Naive thymus-derived CD8-positive, alpha-beta T cell (primary cell): Measurements from ENCODE around the gene MDM1. TPM values are rescaled to one million over a fixed set of nuclear protein-coding genes. Genes with fewer than 3 reads are reported as not detected.

Source experiments
- ATAC-seq, 2 donors: fragments of 150-1000 bp; cut with Tn5 transposase in 1 of 2; sonication (Bioruptor Pico), chemical (Tn5 transposase) in 1 of 2; 1 replicate in 1 of 2; 2 replicates in 1 of 2; pipeline ENCODE4 v1.10.0; 2021; ENCODE audit warnings: mild to moderate bottlenecking in 2 of 2, moderate library complexity in 2 of 2
- POLR2A ChIA-PET: fragments of 350-600 bp; sonication (Branson Sonifier 250); formaldehyde crosslinking; loops from one replicate; lab custom pipeline; 2021; ENCODE audit warnings: antibody characterized with exemption; lab: Charles Lee
- DNase-seq, 10 donors: peaks; one replicate each; pipeline versions ENCODE4 v3.0.0 to v3.0.0-alpha.2; 2020 to 2022
- H3K27ac Mint-ChIP-seq, 10 donors: one replicate each; pipeline ENCODE4 v1.8.0; 2020 to 2022; ENCODE audit warnings: mild to moderate bottlenecking in 10 of 10, mixed read lengths in 10 of 10, moderate library complexity in 4 of 10, inconsistent platforms in 1 of 10
- H3K27me3 Mint-ChIP-seq, 5 donors: one replicate each; pipeline ENCODE4 v1.8.0; 2021 to 2022; ENCODE audit warnings: mixed read lengths in 5 of 5
- H3K36me3 Mint-ChIP-seq, 3 donors: one replicate each; pipeline ENCODE4 v1.8.0; 2020 to 2022; ENCODE audit warnings: mixed read lengths in 3 of 3, mild to moderate bottlenecking in 2 of 3, inconsistent platforms in 1 of 3
- H3K4me1 Mint-ChIP-seq, 4 donors: one replicate each; pipeline ENCODE4 v1.8.0; 2021 to 2022; ENCODE audit warnings: mixed read lengths in 4 of 4
- H3K4me3 Mint-ChIP-seq, 10 donors: one replicate each; pipeline ENCODE4 v1.8.0; 2020 to 2022; ENCODE audit warnings: mild to moderate bottlenecking in 10 of 10, mixed read lengths in 10 of 10, moderate library complexity in 6 of 10, inconsistent platforms in 1 of 10
- H3K9me3 Mint-ChIP-seq, 9 donors: one replicate each; pipeline ENCODE4 v1.8.0; 2020 to 2022; ENCODE audit warnings: mixed read lengths in 9 of 9, mild to moderate bottlenecking in 3 of 9, inconsistent platforms in 1 of 9, moderate library complexity in 1 of 9
- polyA plus RNA-seq, 3 donors: library from polyadenylated mRNA; unstranded; fragments of 300-500 nt; fragmentation: Illumina TruSeq; gene quantifications; one replicate each; pipeline ENCODE4 v1.2.3, GENCODE V29; 2021
- total RNA-seq, 8 experiments: library from RNA in 2 of 8; stranded (reverse) in 2 of 8; gene quantifications; one replicate each; pipeline ENCODE4 v1.2.3 and lab custom pipeline; 2021 to 2026

MDM1 gene
- total and polyA plus RNA-seq, 5 experiments from 2014 or later = 16.2 to 34.6 (median 20.8) TPM

GRCh38 chr12:68264158-68264855 lies 67.9 kb downstream of the MDM1 start:
- no peak for ATAC-seq
- Mint-ChIP-seq H3K27ac (no peak overlapping the region), H3K4me3 (no peak overlapping the region), H3K27me3 (peaks cover 0 to 6% (median 4%) of the 10 kb centered on the region in 5 donors), H3K9me3 (peaks cover 0 to 2% (median 0%) of the 10 kb centered on the region in 9 donors), H3K36me3 (no peaks in the 10 kb centered on the region), H3K4me1 (peaks cover 5 to 20% (median 16%) of the 10 kb centered on the region in 4 donors)
- POLR2A ChIA-PET = no interaction called here
- DNase-seq = no peak

DNA sequence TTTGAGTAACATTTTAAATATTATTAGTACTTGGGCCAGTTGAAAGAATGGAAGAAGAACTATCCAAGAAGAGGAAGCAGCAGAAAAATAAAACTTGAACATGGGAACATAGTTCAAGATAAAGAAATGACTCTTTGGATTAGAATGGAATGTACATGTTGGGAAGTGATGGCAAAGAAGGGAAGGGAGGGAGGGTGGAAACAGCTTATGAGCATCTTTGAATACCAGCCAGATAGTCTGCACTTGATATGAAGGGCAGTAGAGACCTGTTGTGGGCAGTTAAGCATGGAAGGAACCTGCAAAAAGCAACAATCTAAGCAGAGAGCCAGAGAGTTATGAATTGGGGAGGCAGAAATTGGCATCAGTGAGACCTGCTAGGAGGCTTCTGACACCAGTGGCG lies 68.8 kb downstream of the MDM1 start:
- Mint-ChIP-seq H3K27me3 (peaks cover 0 to 6% (median 4%) of the 10 kb centered on the region in 5 donors), H3K4me1 (peaks cover 5 to 24% (median 17%) of the 10 kb centered on the region in 4 donors), H3K27ac (no peak overlapping the region), H3K9me3 (peaks cover 0 to 2% (median 0%) of the 10 kb centered on the region in 9 donors), H3K4me3 (no peak overlapping the region), H3K36me3 (no peaks in the 10 kb centered on the region)
- ATAC-seq = no peak
- no peak for DNase-seq
- POLR2A ChIA-PET = no interaction called here

DNA sequence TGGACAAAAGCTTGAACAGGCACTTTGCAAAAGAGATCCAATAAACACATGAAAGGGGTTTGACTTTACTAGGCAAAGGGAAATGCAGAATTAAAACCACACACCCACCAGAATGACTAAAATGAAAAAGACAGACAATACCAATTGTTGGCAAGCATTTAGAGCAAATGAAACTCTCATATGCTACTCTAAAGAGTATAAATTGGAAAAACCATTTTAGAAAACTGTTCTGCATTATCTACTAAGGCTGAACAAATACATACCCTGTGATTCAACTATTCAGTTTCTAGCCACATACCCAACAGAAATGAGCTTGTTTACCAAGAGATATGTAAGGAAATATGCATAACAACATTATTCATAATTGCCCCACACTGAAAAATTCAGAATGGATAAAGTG lies 70.3 kb downstream of the MDM1 start:
- ATAC-seq = no peak
- no peak overlapping the region for H3K27ac Mint-ChIP-seq
- no peak overlapping the region for H3K4me3 Mint-ChIP-seq
- H3K27me3 Mint-ChIP-seq = peaks cover 0 to 6% (median 5%) of the 10 kb centered on the region in 5 donors
- peaks cover 0 to 2% (median 0%) of the 10 kb centered on the region in 9 donors for H3K9me3 Mint-ChIP-seq
- no peak for DNase-seq
- H3K4me1 Mint-ChIP-seq = peaks cover 5 to 24% (median 17%) of the 10 kb centered on the region in 4 donors
- POLR2A ChIA-PET = no interaction called here
- no peaks in the 10 kb centered on the region for H3K36me3 Mint-ChIP-seq

GRCh38 chr12:68260153-68260552 lies 72.0 kb downstream of the MDM1 start:
- H3K4me1 Mint-ChIP-seq = peaks cover 5 to 24% (median 17%) of the 10 kb centered on the region in 4 donors
- DNase-seq = no peak
- POLR2A ChIA-PET = no interaction called here
- H3K4me3 Mint-ChIP-seq = no peak overlapping the region
- peaks cover 0 to 5% (median 4%) of the 10 kb centered on the region in 5 donors for H3K27me3 Mint-ChIP-seq
- no peak for ATAC-seq
- H3K36me3 Mint-ChIP-seq = no peaks in the 10 kb centered on the region
- peaks cover 0 to 2% (median 0%) of the 10 kb centered on the region in 9 donors for H3K9me3 Mint-ChIP-seq
- no peak overlapping the region for H3K27ac Mint-ChIP-seq

DNA sequence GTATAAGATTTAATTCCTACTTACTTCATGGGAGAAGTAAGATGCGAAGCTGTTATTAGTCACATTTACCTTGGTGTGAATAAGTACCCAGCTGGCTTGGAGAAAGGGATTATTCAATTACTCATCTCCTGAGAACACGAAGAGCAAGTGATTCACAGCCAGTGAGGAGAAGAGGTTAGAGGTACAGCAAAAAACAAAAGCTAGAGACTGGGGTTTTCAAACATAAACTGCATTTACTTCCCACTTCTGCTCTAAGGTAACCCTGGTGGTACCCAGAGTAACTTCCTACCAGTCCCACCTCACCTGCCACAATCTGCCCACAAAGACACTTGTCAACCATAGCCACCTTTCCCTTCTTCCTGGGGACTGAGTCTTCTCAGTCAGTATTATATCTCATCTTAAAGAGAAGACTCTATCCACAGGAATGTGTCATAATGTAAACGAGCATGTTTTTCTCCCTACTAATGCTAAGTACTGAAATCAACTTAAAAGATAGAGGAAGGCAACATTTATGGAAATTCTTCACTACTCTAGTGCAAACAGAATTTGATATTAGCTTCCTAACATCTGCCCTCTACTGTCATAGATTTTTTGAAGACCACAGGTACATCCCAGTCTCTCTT lies 72.7 kb downstream of the MDM1 start:
- Mint-ChIP-seq H3K27me3 (peaks cover 0 to 5% (median 0%) of the 10 kb centered on the region in 5 donors), H3K4me3 (no peak overlapping the region), H3K27ac (peak overlapping the region in 2 of 10 donors; percentile 10 to 40), H3K9me3 (no peaks in the 10 kb centered on the region), H3K4me1 (peaks cover 5 to 24% (median 17%) of the 10 kb centered on the region in 4 donors), H3K36me3 (no peaks in the 10 kb centered on the region)
- DNase-seq (no peak), ATAC-seq (peak in 1 of 2 donors; percentile 47)
- POLR2A ChIA-PET = no interaction called here

GRCh38 chr12:68253504-68253903 lies 78.7 kb downstream of the MDM1 start, which contains the start of gene IL22:
Gene IL22 (minus strand): TSS chr12:68253604. CDS start chr12:68253448, 156 bp downstream.
- Mint-ChIP-seq H3K27ac (no peak within 1 kb of the TSS), H3K9me3 (no peaks in the 10 kb centered on the region), H3K36me3 (no peaks in the 10 kb centered on the region), H3K4me1 (no peaks in the 10 kb centered on the region), H3K27me3 (peaks cover 0 to 16% (median 6%) of the 10 kb centered on the region in 5 donors), H3K4me3 (no peak within 1 kb of the TSS)
- DNase-seq = no peak
- POLR2A ChIA-PET = no interaction called here
- no peak for ATAC-seq

DNA sequence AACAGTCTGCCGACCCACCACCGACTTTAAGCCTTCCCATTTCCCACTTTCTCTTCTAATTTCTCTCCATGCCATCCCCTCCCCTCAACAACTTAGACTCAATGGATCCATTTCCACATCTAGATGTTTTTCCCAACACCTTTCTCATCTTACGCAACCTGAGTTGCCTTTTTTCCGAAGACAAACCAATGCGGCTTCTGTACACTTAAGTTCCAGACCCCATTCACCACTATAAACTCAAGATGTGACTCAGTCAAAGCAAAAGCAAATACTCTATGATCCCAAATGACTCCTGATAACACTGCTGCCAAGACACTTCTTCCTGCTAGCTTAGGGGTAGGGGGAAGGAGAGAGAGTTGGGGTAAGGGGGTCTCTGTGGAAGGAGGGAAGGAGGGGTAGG lies 80.1 kb downstream of the MDM1 start:
- H3K9me3 Mint-ChIP-seq = no peaks in the 10 kb centered on the region
- no peaks in the 10 kb centered on the region for H3K36me3 Mint-ChIP-seq
- H3K4me3 Mint-ChIP-seq = no peak overlapping the region
- H3K4me1 Mint-ChIP-seq = no peaks in the 10 kb centered on the region
- POLR2A ChIA-PET = interaction anchor here (0.6 kb wide), 1 partner anchor 104 kb away, joined by 3 read pairs; no protein-coding TSS in a partner anchor
- no peak overlapping the region for H3K27ac Mint-ChIP-seq
- DNase-seq (no peak), ATAC-seq (no peak)
- peaks cover 0 to 11% (median 6%) of the 10 kb centered on the region in 5 donors for H3K27me3 Mint-ChIP-seq

GRCh38 chr12:68250454-68250853 lies 81.7 kb downstream of the MDM1 start:
- H3K27me3 Mint-ChIP-seq = peaks cover 0 to 11% (median 6%) of the 10 kb centered on the region in 5 donors
- ATAC-seq = no peak
- no peak overlapping the region for H3K4me3 Mint-ChIP-seq
- POLR2A ChIA-PET = no interaction called here
- H3K36me3 Mint-ChIP-seq = no peaks in the 10 kb centered on the region
- H3K4me1 Mint-ChIP-seq = no peaks in the 10 kb centered on the region
- no peaks in the 10 kb centered on the region for H3K9me3 Mint-ChIP-seq
- no peak for DNase-seq
- no peak overlapping the region for H3K27ac Mint-ChIP-seq

DNA sequence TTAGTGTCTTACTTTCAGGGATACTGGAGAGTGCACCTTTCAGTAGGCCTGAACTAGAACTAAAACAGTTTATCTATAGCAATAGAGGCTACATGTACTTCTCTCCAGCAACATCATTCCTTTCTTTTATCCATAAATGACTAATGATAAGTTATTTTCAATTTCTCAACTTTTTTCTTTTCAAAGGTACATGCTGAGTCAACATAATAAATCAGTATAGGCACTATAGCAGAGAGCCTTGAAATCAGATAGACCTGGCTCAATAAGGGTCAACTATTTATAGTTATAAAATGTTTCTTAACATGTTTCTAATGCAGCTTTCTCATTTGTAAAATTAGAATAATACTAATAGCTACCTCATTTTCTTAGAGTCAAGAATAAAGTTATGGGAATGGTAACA lies 84.4 kb downstream of the MDM1 start:
- Mint-ChIP-seq H3K4me3 (no peak overlapping the region), H3K4me1 (no peaks in the 10 kb centered on the region), H3K27me3 (peaks cover 0 to 10% (median 3%) of the 10 kb centered on the region in 5 donors), H3K9me3 (no peaks in the 10 kb centered on the region), H3K36me3 (no peaks in the 10 kb centered on the region), H3K27ac (no peak overlapping the region)
- ATAC-seq = no peak
- no peak for DNase-seq
- POLR2A ChIA-PET = no interaction called here

GRCh38 chr12:68246350-68246749 lies 85.8 kb downstream of the MDM1 start:
- H3K4me1 Mint-ChIP-seq = peaks cover 0 to 3% (median 2%) of the 10 kb centered on the region in 4 donors
- DNase-seq (no peak), ATAC-seq (no peak)
- no peaks in the 10 kb centered on the region for H3K36me3 Mint-ChIP-seq
- POLR2A ChIA-PET = no interaction called here
- H3K9me3 Mint-ChIP-seq = no peaks in the 10 kb centered on the region
- peaks cover 0 to 4% (median 0%) of the 10 kb centered on the region in 5 donors for H3K27me3 Mint-ChIP-seq
- no peak overlapping the region for H3K4me3 Mint-ChIP-seq
- peak overlapping the region in 1 of 10 donors; percentile 20 for H3K27ac Mint-ChIP-seq

- Mint-ChIP-seq H3K4me3 (no peak overlapping the region), H3K27ac (no peak overlapping the region), H3K4me1 (peaks cover 8 to 13% (median 11%) of the 10 kb centered on the region in 4 donors), H3K36me3 (no peaks in the 10 kb centered on the region), H3K9me3 (no peaks in the 10 kb centered on the region), H3K27me3 (peaks cover 0 to 4% (median 0%) of the 10 kb centered on the region in 5 donors)
- DNase-seq = no peak
- ATAC-seq = no peak
- POLR2A ChIA-PET = interaction anchor here (0.6 kb wide), 1 partner anchor 374 kb away, joined by 3 read pairs; no protein-coding TSS in a partner anchor
Measured at GRCh38 chr12:68245180-68246021, 86.8 kb downstream of the MDM1 start.
